ELF-1 (cell line): ENCODE data around the gene MXD3.
A peak's percentile ranks its signal among the peaks of the same experiment; 100 is the strongest.
"Not testable (repeated sequence)": the region's sequence is repeated elsewhere in the genome, so short reads cannot be mapped to it uniquely, and the experiment has no call there.

Experiments
- DNase-seq: peaks from one replicate; pipeline ENCODE4 v3.0.0-alpha.2; 2016; ENCODE audit warnings: low read depth, low spot score

Gene MXD3, protein sequence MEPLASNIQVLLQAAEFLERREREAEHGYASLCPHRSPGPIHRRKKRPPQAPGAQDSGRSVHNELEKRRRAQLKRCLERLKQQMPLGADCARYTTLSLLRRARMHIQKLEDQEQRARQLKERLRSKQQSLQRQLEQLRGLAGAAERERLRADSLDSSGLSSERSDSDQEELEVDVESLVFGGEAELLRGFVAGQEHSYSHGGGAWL

DNA sequence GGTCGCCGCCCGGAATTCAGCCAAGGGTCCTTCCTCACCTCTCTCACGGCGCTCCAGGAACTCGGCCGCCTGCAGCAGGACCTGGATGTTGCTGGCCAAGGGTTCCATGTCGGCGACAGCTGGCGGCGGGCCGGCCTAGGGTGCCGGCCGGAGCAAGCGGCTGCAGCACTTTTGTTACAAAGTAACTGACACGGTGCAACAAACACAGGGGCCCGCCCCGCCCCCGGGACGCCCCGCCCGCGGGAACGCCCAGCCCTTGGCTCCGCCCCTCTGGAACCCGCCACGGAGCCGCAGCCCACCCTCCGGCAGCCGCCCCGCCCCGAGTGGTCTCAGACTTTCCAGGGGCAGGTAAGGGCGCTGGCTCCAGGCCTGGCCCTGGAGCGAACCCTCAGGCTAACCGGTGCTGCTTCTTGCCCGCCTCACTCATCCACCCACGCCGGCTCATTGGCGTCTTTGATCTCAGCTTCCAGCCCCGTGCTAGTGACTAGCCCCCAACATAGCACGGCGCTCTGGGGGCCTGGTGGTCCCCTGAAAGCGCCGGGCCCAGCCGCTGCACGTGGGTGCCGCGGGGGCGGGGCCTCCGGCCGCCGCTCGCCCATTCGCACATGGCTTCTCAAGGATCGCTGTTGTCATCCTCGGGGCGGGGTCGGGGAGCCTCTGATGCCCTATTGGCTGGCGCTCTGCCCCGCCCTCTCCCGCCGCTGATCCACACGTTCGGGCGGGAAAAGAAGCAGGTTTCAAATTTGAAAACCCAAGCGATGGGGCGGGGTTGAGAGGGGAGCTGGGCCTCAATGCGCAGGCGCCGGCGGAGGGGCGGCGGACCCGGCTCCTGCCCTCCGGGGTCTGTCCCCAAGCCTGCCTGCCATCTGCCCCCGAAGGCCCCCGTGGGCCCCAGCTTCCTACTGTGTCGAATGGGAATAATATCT is at the start of gene MXD3:
MXD3 (minus strand) TSS at position 176 of the 926 bp plus-strand sequence; CDS start at position 108, 68 bp downstream.
- peak; percentile 99 for DNase-seq

DNA sequence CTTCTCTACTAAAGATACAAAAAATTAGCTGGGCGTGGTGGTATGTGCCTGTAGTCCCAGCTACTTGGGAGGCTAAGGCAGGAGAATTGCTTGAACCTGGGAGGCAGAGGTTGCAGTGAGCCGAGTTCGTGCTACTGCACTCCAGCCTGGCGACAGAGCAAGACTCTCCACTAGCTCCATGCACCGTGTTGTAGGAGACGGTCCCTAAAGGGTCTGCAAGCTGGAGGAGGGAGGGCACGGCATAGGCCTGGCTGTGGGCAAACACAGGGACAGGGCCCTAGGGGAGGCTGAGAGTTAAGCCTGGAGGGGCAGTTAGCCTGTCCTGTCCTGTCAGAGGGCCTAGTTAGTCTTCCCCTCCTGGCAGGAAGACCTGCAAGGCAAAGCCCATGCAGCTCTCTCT is 49.0 kb upstream of the MXD3 start:
- DNase-seq = not testable (repeated sequence)

DNA sequence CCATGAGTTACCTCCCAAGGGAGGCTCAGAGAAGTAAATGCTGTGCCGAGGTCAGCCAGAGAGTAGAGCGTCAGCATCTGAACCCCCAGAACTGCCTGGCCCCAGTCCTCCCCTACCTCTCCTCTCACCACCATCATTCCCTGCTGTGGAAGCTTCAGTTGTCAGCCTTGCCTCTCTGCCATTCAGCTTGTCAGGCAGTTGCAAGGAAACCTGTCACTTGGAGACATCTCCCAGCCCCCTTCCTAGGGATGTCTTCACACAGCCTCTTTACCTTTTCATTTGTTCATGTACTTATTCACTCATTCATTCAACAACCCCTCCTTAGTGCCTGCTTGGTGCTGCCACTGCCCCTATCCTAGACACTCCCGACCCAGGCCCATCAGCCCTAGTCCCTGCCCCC is 48.2 kb upstream of the MXD3 start:
- no peak for DNase-seq

DNA sequence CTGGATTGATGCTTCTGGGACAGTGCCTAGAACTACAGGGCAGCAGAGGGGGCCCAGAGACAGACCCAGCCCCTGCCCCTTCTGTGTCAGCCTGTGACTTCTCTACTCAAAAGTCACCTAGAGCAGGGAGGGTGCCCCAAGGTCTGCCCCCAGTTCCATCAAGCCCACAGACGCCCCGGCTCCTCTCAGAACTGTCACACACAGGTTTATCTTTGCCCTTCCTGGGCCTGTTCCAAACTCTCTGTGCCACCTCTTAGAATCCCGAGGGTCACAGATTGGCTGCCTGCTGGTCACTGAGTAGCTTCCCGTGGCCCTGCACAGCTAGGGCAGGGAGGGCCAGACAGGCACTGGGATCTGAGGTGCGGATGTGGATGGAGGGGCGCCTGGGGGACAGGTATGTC is 47.8 kb upstream of the MXD3 start:
- no peak for DNase-seq

DNA sequence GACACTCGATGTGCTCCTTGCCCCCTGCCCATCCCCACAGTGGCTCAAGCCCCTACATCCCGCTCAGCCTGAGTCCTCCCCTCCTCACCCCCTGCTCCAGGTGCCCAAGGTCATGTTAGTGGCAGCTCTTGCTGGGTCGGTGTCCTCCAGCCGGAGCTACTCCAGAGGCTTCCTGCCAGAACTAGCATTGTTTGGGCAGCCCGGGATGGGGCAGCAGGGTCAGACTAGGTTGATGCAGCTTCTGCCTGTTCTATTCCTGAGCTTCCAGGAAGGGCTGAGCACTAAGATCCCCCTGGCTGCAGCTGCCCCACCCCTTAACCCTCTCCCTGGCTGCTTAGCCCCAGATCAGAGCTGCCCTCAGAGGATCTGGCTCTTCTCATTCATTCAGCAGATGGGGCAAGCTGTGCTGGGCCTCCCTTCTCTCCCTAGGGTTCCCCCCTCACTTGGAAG is 46.7 kb upstream of the MXD3 start:
- no peak for DNase-seq

DNA sequence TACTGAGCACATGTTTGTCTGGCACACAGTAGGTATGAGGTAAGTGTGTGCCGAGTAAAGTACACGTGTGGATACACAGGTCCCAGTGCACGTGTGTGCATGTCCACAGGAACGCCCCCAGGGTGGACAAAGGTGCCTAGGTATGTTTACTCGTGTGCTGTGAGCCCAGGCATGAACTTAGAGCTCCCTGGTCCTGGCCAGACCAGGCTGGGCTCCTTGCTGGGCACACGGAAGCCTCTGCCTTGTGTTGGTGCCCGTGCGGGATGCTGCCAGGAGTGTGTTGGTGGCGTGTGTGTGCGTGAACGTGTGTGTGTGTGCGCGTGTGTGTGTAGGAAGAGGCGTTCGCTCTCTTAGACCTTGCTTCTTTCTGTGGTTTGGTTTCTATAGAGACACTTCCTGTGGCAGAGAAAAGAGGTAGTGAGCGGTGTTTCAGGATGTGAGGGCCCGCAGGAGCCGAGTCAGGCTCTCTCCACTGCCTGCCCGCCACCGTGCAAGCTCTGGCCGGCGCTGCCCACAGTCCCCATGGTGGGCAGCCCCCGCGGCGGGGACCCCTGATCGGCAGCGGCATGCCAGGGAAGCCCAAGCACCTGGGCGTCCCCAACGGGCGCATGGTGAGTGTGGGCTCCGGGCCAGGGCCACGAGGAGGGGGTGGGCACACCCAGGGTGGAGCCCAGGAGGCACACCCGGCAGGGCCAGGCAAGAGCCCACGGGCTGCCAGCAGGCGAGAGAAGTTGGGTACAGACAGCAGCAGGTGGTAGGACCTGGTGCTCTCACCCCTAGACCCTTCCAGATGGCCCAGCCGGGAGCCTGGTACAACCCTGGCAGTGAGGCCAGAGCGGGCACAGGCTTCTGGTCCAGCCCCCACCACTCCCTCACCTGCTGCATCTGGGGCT is 46.0 kb upstream of the MXD3 start, which contains the start of gene RGS14:
RGS14 (plus strand) TSS at position 466 of the 893 bp plus-strand sequence; CDS start at position 567, 101 bp downstream.
- no peak for DNase-seq

DNA sequence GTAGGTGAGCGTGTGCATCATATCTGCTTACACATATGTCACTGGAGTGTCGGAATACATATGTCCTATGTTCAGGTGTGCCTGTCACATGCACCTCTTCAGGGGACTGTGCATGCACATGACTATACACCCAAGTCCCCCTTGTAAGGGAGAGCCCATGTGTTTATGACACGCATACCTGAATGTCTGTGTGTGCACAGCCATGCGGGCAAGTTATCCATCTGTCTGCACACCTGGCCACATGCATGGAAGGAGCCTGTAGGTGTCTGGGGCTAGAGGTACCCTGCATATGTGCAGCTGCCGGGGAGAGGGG is 45.4 kb upstream of the MXD3 start:
- no peak for DNase-seq

DNA sequence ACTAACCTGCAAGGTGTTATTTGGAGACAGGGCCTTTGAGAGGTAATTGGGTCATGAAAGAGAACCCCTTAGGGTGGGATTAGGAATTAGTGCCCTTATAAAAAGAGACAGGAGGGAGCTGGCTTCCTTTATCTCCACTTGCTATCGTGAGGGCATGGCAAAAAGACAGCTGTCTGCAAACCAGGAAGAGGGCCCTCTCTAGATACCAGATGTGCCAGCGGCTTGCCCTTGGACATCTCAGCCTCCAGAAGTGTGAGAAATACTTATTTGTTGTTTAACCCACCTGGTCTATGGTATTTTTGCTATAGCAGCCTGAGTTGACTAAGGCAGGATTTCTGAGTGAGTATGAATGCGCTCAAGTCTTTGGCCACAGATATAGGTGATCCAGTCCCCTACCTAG is 45.0 kb upstream of the MXD3 start:
- DNase-seq = no peak

DNA sequence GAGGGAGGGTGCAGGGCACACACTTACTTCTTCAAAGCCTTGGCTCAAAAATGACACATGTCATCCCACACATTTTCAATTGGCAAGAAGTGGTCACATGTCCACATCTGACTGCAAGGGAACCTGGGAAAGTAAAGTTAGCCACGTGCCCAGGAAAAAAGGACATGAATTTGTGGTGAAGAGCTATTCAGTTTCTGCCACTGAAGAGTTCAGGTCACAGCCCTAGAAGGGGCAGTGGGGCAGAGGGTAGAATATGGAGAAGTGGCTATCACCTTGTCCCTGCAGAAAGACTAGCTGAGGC is 44.1 kb upstream of the MXD3 start:
- DNase-seq = no peak

DNA sequence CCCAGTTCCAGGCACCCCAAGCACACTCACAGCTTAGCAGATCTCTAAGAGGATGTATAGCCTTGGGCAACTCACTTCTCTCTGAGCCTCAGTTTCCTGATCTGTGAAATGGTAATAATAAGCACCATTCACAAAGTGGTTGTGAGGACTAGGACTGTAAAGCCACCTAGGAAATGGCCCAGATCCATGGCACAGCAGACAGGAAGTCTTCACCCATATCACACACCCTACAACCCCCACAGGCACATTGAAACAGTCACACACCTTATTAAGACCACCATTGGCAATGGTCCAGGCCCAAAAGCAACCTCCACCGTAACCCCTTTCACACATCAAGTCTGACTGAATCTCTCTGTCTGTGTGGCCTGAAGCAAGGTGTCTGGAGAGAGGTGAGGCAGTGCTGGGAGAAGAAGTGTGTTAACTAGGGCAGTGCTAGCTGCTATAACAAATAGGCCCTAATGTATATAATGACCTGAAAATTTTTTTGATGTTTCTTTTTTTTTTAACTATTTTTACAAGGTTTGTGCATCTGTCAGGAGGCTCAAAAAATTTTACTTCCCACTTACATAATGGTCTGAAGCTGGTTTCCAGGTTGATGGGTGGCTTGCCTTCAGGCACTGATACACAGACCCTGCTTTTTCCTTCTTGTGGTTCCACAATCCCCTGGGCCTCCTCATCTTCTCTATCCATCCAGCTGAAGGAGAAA is 43.6 kb upstream of the MXD3 start:
- no peak for DNase-seq

DNA sequence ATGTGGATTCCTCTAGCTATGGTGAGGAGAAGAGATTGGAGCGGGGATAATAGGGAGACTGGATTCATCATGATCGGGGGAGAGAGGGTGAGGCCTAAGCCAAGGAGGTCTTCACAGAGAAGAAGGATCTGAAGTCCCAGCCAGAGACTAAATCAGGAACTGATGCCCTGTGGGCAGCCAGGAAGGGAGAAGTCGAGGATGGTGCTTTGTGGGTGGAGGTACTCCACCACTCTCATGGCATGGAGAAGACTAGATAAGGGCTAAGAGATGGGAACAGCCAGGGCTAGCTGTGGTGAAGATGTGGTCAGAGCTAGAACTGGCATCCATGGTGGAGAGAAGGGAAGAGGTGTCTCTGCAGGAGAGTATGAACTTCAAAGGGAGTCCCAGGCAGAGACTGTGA is 43.0 kb upstream of the MXD3 start:
- DNase-seq = no peak

DNA sequence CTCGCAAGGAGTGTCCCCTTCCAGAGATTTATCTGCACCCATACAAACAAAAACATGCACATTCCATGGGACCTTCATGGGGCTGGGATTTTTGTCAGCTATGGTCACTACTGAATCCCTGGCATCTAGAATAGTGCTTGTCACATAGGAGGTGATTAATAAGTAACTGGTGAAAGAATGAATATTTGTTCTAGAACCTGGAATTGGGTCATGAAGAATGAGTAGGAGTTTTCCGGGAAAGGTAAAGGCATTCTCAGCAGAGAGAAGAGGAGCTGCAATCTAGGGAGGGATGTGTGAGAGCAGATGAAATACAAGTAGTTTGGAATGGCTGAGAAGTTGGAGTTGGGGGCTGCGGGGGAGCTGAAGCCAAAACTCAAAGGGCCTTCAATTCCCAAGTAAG is 42.6 kb upstream of the MXD3 start:
- no peak for DNase-seq

DNA sequence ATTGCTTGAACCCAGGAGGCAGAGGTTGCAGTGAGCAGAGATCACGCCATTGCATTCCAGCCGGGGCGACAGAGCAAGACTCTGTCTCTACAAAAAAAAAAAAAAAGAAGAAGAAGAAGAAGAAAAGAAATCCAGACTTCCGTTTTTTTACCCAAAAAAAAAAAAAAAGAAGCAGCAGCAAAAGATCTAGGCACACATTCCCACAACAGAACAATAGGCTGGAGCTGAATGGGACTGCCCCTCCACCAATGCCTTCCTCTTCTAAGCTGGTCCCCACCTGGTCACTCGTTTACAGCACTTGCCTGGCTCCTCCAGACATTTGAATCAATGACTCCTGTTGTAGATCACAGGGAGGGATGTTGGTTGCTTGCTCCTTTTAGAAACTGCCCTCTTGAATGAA is 41.4 kb upstream of the MXD3 start:
- no peak for DNase-seq

DNA sequence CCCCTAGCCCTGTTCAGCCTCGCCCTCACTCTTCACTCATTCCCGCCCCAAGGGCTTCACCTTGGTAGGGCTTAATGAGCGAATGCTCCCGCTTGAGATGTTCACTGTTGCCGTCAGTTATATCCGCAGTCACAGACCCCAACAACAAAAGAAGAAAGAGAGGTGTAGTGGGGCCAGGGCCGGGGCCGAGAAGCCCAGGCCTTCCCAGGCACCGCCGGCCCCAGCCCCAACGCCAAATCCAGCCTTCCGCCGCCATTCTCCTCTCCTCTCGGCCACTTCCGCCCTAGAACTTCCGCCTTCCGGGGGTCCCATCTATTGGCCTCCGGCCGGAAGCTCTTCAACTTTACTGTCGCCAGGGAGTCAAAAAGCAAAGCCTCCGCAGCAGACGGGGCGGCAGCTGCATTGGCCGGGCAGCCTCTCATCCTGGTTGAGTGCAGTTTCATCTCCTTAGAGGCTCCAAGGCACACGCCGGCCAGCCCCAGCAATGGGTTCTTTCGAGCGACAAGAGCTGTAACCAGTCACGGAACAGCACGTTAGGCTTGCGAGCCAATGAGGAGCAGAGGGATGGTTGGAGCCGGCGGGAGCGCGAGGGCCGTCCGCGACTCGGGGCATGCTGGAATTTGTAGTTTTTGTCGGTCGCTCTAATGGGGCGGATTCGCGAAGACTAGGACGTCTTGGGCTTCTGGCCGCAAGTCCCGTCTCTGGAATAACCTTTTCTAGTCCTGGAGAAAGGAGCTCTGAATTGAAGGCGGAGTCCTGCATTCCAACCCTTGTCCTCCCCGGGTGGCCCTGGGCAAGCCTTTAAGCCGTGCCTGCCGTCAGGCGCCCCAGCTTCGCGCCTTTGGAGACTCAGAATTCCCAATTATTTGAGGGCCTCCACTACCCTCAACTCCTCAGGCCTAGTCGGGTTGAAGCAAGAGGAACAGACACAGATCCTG is 40.0 kb upstream of the MXD3 start, which contains the start of gene LMAN2:
LMAN2 (minus strand) TSS at position 277 of the 938 bp plus-strand sequence; CDS start at position 256, 21 bp downstream.
- DNase-seq = peak; percentile 97

DNA sequence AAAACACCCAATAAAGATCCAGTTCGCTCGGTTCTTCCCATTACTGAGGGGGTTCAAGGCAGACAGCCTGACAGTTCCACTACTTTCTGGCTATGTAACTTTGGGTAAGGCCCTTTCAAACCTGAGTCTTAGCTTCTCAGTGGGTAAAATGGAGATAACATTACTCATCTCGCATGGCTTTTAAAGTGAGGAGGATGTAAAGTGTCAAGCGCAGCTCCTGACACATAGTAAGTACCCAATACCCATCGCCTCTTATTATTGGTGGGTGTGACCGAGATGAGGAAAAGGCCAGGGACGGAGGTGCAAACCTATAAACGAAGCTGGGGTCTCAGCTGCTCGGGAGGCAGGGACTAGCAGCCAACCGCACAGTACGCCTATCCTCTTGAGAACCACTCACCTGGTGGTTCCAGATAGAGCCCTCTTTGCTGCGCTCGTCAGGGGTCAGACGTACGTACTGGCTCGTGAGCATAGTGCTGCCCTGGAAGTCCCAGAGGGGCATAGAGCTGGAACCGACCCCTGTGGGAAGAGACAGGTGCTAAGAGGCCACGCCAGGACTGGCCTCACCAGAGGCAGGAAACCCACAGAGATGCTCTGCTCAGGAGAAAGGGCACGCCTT is 39.2 kb upstream of the MXD3 start:
- DNase-seq = no peak

DNA sequence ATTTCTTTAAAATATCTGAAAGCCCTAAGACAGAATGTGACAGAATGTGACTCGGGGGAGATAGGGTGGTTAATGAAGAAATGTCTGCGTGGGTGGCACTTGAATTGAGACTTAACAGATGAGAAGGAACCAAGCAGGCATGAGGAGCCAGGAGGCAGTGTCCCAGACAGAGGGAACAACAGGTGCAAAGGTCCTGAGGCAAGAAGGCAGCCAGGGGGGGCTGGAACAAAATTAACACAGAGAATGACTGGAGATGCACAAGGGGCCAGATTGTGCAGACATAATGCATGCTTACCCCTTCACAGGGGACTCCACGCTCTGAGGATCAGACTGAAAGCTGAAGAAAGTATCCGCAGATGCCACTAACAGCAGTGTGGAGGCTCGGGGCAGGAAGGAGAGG is 38.1 kb upstream of the MXD3 start:
- no peak for DNase-seq

DNA sequence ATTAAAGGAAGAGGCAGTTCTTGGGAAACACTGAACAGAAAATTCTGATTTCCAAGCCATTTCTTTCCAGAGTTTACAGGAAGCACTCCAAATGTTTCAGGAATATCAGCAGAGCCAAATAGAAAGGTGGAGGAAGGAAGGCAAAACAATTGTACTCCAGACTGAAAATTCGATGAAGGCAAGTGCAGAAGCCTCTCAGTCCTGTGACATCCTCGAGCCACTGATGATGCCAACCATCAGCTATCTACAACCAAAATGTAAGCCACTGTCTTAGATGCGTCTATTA is 37.6 kb upstream of the MXD3 start:
- DNase-seq = no peak

DNA sequence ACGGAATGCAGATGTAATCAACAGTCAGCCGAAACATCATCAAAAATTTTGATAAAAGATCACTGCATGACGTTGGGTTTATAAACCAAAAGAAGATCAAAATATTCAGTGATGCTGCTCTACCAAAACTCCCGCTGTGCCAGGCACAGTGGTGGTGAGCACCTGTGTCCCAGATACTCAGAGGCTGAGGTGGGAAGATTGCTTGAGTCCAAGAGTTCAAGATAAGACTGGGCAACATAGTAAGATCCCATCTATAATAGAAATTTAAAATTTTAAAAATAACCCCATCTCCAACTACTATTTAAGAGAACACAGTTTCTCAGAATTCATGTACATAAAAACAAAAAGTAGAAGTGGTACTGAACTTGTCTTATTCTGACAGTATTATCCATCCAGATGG is 36.0 kb upstream of the MXD3 start:
- DNase-seq = no peak

DNA sequence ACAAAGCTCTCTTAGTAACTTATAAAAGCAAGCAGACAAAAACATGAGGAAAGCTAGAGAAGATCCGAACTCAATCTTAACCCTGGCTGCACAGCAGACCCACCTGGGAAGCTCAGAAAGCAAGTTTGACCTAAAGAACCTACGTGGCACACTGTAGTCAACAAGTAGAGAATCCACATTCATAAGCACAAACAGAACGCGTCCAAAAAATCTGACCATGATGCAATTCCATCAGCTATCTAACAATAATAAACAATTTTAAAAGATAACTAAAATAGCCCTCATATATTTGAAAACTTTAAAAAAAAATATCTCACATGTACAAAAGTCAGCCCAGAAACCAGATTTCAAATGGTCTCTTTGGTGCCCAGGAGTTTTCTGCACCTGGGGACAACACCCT is 35.1 kb upstream of the MXD3 start:
- no peak for DNase-seq

DNA sequence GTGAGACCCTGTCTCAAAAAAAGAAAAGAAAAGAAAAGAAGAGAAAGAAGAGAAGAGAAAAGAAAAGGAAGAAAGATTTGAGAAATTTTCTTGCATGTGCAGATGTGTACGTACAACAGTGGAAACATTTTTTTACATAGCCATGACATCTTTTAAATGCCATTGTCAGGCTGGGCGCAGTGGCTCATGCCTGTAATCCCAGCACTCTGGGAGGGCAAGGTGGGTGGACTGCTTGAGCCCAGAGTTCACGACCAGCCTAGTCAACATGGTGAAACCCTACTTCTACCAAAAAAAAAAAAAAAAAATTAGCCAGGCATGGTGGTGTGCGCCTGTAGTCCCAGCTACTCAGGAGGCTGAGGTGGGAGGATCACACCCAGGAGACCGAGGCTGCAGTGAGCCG is 33.2 kb upstream of the MXD3 start:
- no peak for DNase-seq
